ENCODE results near the gene PNMA8C.

GRCh38 chr19:46381346-46381745 lies 47.4 kb downstream of the PNMA8C start:
- TF ChIP-seq POLR2A (IDR thresholded peaks at IDR 0.05; ENCODE audit: low read length) (no peak), GATA1 (IDR thresholded peaks at IDR 0.05; ENCODE audit: low read depth, low read length) (no peak)
